GM18511 (cell line): ENCODE results near the gene SLCO1A2.

Experiments used
- ATAC-seq: cut with Tn5 transposase; IDR thresholded peaks from one replicate; pipeline ENCODE4 v1.9.1; 2021; ENCODE audit warnings: mild to moderate bottlenecking, moderate library complexity; ENCODE audit not compliant: unreplicated experiment

The SLCO1A2 gene

DNA sequence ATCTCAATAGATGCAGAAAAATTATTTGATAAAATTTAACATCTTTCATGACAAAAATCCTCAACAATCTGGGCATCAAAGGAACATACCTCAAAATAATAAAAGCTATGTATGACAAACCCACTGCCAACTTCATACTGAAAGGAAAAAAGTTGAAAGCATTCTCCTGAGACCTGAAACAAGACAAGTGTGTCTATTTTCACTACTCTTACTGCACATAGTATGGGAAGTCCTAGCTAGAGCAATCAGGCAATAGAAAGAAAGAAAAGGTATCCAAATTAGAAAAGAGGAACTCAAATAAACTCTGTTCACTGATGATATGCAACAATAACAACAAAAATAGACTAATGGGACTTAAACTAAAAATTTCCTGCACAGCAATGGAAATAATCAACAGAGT is 113.6 kb downstream of the SLCO1A2 start:
- ATAC-seq, result no peak

- no peak for ATAC-seq
Observed at GRCh38 chr12:21220266-21220665, 114.5 kb downstream of the SLCO1A2 start.

GRCh38 chr12:21219206-21219605 is 115.5 kb downstream of the SLCO1A2 start:
- no peak for ATAC-seq
